GM06990 (cell line): ENCODE measurements around the gene FAM171A1.

Experiments used
- DNase-seq: peaks from one replicate; pipeline ENCODE4 v3.0.0-alpha.2; 2011; ENCODE audit not compliant: insufficient read length; ENCODE audit errors: extremely low read depth
- H3K27me3 ChIP-seq: replicated peaks from 2 replicates; pipeline ENCODE4 v1.6.0; 2011; ENCODE audit warnings: low read length; ENCODE audit not compliant: control insufficient read depth, insufficient read depth
- H3K36me3 ChIP-seq: 2 replicates; pipeline ENCODE4 v1.5.1; 2011; ENCODE audit warnings: low read length; ENCODE audit not compliant: control insufficient read depth, insufficient read depth
- H3K4me3 ChIP-seq: replicated peaks from 2 replicates; pipeline ENCODE4 v1.5.1; 2011; ENCODE audit warnings: low read depth, mild to moderate bottlenecking, control low read depth, low read length
- TF ChIP-seq, protein P1 (sequence below): IDR thresholded peaks from 2 replicates; pipeline ENCODE4 v1.5.1; 2011; ENCODE audit warnings: low read length, control low read depth, mild to moderate bottlenecking, inconsistent platforms; ENCODE audit not compliant: insufficient read depth, poor library complexity, severe bottlenecking

Gene FAM171A1

DNA sequence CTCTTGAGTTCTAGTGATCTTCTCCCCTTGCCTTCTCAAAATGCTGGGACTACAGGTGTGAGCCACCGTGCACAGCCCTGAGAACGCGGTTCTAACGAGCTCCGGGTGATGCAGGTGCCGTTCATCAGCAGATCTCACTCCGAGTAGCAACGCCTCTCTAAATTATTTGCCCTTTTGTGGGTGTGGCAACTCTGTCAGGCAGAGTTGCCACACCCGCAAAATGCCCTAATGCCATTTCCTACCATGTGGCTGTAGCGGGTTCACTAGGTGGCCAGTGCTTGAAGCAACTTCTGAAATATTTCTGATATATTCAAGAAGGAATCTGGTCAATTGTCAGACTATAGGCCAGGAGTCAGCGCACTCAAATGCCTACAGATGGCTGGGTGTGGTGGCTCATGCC lies 139.7 kb downstream of the FAM171A1 start:
- DNase-seq: no peak
- TF ChIP-seq, protein P1, sequence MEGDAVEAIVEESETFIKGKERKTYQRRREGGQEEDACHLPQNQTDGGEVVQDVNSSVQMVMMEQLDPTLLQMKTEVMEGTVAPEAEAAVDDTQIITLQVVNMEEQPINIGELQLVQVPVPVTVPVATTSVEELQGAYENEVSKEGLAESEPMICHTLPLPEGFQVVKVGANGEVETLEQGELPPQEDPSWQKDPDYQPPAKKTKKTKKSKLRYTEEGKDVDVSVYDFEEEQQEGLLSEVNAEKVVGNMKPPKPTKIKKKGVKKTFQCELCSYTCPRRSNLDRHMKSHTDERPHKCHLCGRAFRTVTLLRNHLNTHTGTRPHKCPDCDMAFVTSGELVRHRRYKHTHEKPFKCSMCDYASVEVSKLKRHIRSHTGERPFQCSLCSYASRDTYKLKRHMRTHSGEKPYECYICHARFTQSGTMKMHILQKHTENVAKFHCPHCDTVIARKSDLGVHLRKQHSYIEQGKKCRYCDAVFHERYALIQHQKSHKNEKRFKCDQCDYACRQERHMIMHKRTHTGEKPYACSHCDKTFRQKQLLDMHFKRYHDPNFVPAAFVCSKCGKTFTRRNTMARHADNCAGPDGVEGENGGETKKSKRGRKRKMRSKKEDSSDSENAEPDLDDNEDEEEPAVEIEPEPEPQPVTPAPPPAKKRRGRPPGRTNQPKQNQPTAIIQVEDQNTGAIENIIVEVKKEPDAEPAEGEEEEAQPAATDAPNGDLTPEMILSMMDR: no peak
- Histone ChIP-seq H3K27me3 (peaks cover 1% of the 10 kb centered on the region; the same call in 1 of the 2 replicates), H3K4me3 (no peak overlapping the region), H3K36me3 (no peaks in the 10 kb centered on the region)

DNA sequence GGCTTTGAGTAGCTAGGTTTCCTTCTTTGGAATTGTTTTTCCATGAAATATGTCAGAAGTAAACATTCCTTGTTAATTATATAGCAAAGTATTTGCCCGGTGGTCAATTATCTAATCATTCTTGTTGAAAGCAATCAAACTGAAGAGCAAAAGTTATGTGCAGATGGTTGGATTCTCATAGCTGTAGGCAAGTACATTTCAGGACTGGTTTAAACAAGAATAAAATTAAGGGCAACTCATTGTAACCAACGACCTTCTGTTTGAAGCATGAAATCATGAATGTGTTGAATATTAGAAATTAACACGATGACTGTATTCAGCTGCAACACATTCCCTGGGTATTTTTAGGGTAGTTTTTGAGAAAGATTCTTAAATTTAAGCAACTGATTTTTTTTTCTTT lies 140.8 kb downstream of the FAM171A1 start:
- Histone ChIP-seq H3K36me3 (no peaks in the 10 kb centered on the region), H3K4me3 (no peak overlapping the region), H3K27me3 (peaks cover 1% of the 10 kb centered on the region; the same call in 1 of the 2 replicates)
- DNase-seq: no peak
- TF ChIP-seq, protein P1: no peak

DNA sequence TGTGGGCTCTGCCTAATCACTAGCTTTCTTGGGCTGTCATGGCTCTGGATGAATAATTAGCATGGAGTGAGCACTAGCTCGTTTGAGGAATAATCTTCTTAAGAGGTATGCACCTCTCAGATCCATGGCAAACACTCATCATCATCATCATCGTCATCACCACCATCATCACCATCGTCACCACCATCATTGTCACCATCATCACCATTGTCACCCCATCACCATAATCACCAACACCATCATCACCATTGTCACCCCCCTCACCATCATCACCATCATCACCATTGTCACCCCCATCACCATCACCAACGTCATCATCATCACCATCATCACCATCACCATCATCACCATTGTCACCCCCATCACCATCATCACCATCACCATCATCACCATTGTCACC lies 141.8 kb downstream of the FAM171A1 start:
- H3K4me3 ChIP-seq: no peak overlapping the region
- no peak for DNase-seq
- no peaks in the 10 kb centered on the region for H3K36me3 ChIP-seq
- TF ChIP-seq, protein P1: no peak
- peaks cover 1% of the 10 kb centered on the region; the same call in 1 of the 2 replicates for H3K27me3 ChIP-seq

DNA sequence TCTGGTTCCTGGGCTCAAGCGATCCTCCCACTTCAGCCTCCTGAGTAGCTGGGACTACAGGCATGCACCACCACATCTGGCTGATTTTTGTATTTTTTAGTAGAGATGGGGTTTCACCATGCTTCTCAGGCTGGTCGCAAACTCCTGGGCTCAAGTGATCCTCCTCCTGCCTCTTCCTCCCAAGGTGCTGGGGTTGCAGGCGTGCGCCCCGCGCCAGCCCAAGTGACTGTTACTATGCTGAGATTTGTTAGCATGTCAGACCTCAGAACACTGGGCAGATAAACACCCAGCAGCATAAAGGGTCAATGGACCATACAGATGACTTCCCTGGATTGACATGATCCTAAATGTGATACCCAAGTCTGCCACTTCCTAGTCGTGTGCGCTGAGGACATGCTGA lies 142.7 kb downstream of the FAM171A1 start:
- Histone ChIP-seq H3K4me3 (no peak overlapping the region), H3K36me3 (no peaks in the 10 kb centered on the region), H3K27me3 (peaks cover 1% of the 10 kb centered on the region; the same call in 1 of the 2 replicates)
- DNase-seq: no peak
- TF ChIP-seq, protein P1: no peak

DNA sequence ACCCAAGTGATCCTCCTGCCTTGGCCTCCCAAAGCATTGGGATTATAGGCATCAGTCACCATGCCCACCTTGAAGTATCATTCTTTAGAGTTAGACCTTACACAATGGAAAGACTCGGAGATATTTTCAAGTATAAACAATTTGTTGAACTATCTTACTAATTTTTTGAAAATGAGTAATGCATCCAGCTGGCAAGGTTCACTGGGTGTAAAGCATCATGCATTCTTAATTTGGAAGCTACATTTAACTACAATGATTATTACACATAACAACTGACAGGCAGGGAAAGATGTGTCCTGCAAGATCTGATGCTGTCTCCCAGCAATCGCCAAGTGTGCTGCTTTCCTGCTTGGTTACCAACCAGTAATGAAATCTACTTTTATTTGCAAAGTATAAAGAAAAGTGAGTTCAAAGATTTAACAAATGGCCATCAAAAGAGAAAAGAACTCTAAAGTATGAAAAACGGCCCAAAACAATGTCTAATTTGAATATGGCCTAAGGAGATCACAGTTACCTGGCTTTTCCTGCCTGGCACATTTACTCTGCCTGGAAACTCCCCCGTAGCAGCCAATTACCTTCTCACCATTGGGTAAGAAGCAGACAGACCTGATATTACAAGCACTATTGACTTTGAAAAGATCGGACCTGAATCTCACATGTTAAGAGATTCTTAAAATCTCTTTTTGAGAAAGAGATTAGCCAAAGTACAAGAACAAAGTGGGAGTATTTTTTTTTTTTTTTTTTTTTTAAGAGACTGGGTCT lies 143.3 kb downstream of the FAM171A1 start:
- H3K27me3 ChIP-seq: peaks cover 1% of the 10 kb centered on the region; the same call in 1 of the 2 replicates
- TF ChIP-seq, protein P1: no peak
- no peaks in the 10 kb centered on the region for H3K36me3 ChIP-seq
- DNase-seq: no peak
- H3K4me3 ChIP-seq: no peak overlapping the region
